Placental epithelial cell (primary cell): ENCODE data around the gene DRGX. TPM values are rescaled to one million over a fixed set of nuclear protein-coding genes. Genes with fewer than 3 reads are reported as not detected.

ENCODE experiments used
- total RNA-seq: library from RNA; depleted of rRNA; stranded (reverse); fragments of >200 nt; gene quantifications from 2 replicates; pipeline ENCODE4 v1.2.3, GENCODE V29; 2012

DRGX gene
- not detected in 2 replicates for total RNA-seq

DNA sequence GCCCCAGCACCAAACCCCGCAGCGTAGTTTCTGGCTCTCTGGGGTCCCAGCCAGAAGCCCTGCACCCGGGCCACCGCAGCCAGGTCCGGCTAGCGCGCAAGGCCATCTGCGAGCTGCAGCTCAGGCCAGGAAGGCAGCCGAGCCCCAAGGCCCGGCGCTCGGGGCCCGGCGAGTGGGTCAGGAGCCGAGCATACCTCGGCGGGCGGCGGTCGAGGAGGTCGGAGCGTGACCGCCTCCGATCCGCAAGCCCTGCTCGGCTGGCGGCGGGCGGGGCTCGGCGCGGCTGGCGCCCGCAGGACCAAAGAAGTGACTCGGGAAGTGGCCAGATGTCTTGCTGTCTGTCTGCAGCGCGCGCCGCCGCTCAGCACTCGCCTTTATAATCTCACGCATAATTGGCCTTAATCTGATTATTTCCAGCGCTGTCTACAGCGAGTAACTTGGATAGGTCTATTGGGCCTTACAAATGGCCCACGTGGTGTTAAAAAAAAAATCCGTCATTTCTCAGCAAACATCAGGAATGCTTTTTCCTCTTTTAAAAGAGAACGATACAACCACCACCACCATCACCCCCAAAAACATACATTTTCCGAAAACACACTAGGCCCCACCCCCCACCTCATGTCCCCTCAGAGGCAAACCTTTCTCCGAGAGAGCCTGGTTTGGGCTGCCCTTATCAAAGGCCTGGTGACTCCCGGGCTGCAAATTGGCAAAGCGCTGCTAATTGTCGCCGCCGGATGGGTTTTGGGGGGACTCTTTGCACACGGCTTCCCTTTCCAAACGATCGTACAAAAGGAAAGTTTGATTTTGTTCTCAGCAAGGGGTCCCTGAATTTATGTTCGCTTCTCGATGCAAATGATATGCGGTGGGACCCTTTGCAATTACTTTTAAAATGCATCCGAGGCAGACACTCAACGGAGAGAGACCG lies at the start of gene DRGX:
Gene DRGX, minus strand, starts transcription at position 349 of the 925 bp plus-strand sequence. CDS start 649 bp downstream, outside the sequence.

Other genes with a start within 250 kb of the DRGX start
- not detected in 2 replicates for gene TMEM273, start 207.7 kb downstream of the DRGX start, total RNA-seq
- not detected in 2 replicates for gene C10orf71, start 96.9 kb downstream of the DRGX start, total RNA-seq
- gene ERCC6, start 143.0 kb upstream of the DRGX start, total RNA-seq: 119 and 212 TPM in 2 replicates
- 44.6 and 59.7 TPM in 2 replicates for gene SLC18A3, start 214.2 kb upstream of the DRGX start, total RNA-seq
- 1.1 and 2.0 TPM in 2 replicates for gene CHAT, start 217.9 kb upstream of the DRGX start, total RNA-seq